ENCODE data around the gene VAMP8.
"Not testable (repeated sequence)": the region's sequence is repeated elsewhere in the genome, so short reads cannot be mapped to it uniquely, and the experiment has no call there.

Gene VAMP8

DNA sequence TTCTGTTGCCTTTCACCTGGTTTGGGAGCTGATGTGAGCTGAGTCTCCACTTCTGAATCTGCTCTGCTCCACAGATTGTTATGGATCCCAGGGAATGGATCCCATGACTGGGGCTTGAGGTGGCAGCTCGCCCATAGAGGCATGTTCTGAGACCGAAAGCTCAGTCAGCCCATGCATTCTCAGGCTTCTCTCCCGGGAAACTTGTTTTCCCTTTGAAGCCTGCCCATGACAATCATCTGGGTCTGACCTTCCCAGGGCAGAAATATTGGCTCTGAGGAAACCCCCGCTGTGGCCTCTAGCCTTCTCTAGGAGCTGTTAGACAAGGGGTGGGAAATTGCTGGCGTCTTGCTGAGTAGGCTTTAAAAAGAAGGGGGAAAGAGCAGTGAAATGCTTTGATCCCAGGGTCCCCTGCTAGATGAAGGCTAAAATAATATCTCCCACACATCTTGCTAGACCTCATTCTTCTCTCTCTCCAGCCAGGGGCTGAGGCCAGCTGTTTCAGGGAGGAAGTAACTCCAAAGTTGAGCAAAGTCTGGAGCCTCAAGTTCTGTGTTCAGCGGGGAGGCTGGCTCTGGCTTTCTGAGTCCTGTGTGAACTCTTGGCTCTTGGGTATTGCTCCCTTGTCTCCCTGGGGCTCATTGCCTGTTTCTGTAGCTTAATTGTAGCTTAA is 2.0 kb downstream of the VAMP8 start:
- DNase-seq (ENCODE audit: low spot score): no peak

DNA sequence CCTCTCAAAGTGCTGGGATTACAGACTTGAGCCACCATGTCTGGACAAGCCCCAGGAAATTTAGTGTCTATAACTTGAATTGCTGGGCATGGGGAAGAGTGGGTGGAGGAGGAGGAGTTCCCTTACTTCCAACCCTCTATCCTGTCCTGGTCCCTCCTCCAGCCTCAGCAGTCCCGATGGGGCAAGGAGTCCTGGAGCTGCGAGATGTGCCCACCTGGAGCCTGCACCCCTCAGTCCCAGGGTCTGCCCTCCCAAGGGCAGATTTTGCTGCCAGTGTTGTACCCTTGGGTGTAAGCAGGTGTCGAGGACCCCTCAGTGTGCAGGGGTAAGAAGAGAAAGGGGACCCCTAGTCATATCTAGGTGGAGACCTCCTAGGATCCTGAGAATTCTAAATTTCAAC is 2.8 kb downstream of the VAMP8 start:
- DNase-seq (ENCODE audit: low spot score): no peak

DNA sequence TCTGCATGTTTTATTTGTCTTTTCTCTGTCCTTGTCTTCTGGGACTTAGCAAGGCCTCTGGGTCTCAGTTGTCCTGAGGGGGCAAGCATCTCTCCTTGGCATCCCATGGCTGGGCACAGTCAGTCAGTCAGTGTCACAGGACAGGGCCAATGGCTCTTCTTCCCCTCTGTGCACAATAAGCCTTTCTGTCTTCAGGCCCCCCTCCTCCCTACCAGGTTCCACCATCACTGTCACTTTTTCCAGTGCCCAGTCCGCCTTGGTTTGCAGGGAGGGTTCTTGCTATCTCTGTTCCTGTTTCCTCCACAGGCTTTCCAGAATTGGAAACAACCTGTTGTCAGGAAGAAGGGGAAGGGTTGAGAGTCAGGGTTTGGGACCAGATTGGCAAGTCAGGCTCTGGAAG is 5.1 kb downstream of the VAMP8 start:
- DNase-seq (ENCODE audit: low spot score): no peak

DNA sequence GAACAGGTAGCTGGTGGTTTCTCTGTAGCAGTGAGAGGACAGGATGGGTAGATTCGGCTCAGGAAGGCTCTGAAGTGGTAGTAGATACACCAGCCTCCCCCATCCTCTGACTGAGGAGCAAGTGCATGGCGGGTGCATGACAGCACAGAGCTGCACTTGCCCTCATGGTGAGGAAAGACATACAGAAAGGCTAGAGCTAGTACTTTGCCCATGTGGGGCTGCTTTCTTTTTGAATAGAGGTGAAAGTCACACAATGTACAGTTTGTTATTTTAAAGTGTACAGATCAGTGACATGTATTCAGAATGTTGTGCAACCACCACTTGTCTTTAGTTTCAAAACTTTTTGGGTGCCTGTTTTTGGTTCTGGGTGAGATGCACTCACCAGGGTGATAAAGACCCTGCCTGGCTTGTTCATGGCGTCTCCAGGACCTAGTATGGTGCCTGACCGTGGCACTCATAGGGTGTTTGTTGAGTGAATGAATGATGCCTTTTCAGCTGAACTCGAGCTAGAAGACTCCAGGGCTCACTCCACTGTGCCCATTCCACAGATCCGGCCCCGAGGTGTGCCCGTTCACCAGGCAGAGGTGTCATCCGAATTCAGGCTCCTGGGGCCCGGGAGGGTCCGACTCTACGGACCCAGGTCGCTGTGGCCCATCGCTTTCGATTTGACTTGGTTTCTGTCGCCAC is 6.4 kb downstream of the VAMP8 start:
- no peak for DNase-seq (ENCODE audit: low spot score)

DNA sequence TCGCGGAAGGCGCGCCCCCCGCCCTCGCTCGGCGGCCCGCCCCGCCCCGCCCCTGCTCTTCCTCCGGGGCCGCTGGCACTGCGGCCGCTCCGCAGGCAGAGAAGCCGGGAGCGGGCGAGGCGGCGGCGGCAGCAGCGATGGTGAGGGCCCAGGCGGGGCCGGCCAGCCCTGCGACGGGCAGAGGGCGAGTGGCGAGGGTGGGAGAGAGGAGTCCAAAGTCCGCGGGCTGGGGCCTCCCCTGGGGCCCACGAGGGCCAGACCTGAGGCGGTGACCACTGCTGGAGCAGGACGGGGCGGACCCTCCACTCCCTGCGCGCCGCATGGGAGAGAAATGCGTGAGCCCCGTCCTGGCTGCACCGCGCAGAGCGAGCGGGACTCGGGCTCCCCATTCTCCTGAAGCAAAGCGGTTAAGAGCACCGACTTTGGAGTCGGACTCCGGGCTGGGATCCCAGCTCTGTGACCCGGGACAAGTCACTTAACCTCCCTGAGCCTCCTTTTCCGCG is 7.0 kb downstream of the VAMP8 start, which contains the start of gene VAMP5:
TSS of gene VAMP5 (plus strand) at position 78 of the 503 bp plus-strand sequence. CDS start at position 138, 60 bp downstream.
- DNase-seq (ENCODE audit: low spot score): no peak

DNA sequence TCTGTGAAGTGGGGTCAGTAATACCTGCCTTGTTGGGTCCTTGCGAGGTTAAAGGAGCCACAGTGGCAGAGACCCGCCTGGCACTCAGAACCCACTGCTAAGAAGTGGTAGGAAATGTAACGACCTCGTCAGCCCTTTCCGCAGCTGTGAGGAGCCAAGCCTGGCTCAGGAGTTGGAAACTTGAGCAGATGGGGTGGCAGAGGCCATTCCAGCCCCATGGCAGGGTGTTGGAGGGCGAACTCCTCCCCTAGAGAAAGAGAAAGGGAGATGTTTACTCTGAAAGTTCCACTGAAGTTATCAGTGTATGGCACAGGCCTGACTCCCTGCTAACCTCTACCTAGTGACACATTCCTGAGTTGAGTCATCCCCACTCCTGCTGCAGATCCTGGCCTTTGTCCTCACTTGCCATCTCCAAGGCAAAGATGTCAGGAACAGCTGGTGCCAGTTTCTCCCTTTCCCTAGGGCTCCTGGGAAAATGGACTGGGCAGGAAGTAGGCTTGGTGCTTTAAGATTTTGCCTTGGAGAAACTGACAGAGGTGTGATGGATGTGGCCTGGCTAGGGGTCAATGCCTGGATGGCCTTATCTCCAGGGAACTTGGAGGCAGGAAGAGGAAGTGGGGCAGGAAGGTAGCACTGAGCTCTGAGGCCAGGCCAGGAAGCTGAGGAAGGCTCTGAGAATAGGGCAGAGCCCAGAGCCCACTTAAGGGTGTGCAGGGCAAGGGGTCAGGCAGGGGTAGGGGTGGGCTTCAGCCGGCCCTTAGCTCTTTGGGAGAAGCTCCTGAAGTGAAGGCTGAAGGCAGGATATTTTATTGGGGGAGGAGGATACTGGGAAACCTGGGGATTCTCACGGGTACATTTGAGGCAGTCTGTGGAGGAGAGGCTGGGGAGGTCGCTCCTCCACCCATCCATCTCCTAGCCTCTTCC is 7.7 kb downstream of the VAMP8 start:
- DNase-seq (ENCODE audit: low spot score): no peak

DNA sequence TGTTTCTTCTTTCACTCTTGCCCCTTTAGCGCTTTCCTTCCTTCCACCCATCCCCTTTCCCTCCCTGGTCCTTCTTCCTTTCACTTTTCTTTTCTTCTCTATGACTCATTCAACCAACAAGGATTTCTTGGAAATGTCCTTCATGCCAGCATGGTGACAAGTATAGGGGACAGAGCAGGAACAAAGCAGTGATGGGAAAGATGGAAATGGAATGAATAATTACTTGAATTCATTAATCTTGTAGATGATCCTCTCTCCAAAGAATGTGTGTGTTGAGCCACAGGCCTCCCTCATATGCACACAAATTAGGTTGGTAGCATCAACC is 8.4 kb downstream of the VAMP8 start:
- no peak for DNase-seq (ENCODE audit: low spot score)

DNA sequence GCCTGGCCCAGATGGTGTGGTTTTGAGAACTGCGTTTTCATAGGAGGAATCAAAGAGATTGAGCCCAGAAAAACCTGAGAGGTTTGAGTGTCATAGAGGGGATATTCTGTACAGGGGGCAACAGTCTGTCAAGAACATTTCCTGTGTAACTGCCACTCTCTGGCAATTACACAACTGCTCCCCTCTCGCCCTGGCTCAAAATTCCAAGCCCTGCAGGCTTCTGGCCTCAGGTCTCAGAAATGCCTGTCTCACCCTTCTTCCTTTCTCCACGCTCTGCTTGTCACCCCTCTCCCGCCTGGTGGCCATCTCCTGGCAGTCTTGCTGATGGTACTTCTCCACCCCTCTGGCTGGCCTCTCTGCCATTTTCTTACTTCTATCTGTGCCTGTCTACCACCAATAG is 10.8 kb downstream of the VAMP8 start:
- no peak for DNase-seq (ENCODE audit: low spot score)

DNA sequence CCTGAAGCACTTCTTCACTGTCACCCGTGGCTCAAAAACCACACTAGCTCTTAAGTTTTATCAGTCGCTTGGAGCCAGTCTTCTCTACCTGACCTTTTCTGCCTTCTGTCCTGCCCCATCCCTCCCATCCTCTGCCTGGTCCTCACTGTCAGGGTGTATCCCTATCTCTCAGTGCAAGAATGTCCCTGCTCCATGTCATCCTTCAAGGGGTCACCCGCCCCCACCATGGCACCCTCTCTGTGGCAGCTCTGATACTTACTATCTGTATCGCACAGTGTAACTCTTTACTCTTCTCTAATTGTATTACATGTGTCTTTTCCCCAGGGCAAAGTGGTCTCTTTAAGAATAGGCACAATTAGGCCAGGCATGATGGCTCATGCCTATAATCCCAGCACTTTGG is 11.3 kb downstream of the VAMP8 start:
- no peak for DNase-seq (ENCODE audit: low spot score)

DNA sequence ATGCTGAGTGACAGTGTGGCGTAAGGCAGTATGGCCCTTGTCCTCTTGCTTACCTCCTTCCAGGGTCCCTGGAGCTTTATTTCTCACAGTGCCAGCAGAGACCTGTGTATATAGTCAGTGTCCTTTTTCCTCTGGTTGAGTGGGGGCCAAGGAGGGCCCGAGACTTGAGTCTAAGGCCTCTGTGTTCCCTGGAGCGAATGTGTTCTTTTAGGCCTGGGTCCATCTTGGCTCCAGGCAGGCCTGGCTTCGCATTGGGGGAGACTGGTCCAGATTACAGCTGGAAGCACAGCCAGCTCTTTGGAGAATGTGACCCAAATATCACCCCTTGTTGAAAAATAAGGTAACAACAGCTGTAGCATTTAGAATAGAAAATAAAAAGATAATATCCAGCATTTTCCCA is 11.8 kb downstream of the VAMP8 start:
- no peak for DNase-seq (ENCODE audit: low spot score)

DNA sequence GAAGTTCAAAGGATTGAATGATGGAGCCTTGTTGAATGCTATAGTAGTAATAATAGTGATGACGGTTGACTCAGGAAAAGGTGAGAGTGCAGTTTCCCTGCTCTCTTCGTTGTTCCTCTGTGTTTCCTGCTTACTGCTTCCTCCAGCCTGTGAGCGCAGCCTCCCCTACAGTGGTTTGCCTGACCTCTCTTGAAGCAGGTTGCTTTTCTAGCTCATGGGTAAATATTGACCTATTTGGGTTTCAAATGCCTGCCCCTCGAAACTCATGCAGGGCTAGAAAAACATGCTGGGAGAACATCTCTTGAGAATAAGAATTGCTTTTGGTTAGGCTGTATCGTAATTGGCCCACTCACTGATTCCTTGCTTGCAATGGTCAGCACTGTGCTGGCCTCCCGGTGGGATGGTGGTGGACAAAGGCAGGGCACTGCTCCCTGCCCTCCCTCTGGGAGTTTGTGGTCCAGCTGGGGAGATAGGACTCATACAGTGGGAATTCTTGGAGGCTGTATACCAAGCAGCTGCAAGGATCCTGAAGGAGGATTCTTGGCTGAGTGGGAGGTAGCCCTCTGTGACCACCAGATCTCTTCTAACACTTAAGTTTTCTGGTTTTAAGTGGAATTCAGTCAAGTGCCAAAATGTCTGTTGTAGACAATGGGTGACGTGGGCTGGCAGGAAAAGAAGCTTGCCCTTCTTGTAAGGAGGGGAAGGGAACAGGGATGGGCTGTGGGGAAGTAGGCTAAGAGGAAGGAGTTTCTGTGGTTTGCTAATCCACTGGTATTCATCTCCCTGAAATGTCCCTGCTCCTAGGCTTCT is 12.8 kb downstream of the VAMP8 start:
- no peak for DNase-seq (ENCODE audit: low spot score)

DNA sequence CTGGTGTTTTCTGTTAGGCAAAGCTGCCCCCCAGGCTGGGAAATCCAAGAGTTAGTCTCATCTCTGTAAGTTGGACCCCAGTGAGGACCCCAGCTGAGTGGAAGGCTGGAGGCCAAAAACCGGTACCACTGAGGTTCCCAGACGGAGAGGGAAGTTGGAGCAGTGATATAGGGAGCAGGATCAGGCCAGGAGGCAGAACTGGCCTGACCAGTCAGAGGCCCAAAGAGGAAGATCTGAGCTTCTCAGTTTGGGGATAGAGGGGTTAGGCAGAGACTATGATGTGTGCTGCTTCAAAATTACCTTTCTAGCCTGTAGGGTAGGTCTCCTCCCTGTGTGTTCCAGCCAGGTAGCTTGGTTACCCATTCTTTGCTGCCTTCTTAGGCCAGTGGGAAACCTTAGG is 13.6 kb downstream of the VAMP8 start:
- no peak for DNase-seq (ENCODE audit: low spot score)

DNA sequence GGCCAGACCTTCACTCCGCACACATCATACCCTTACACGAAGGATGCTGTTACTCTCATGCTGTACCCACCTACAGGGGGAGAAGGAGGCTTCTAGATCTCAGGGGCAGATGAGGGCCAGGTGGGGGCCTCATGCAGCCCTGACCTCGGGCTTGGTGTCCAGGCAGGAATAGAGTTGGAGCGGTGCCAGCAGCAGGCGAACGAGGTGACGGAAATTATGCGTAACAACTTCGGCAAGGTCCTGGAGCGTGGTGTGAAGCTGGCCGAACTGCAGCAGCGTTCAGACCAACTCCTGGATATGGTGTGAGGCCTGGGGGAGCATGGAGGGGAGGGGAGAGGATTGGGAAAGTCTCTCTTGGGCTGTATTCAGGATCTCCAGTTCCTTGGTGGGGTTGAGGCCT is 14.2 kb downstream of the VAMP8 start:
- DNase-seq (ENCODE audit: low spot score): no peak

DNA sequence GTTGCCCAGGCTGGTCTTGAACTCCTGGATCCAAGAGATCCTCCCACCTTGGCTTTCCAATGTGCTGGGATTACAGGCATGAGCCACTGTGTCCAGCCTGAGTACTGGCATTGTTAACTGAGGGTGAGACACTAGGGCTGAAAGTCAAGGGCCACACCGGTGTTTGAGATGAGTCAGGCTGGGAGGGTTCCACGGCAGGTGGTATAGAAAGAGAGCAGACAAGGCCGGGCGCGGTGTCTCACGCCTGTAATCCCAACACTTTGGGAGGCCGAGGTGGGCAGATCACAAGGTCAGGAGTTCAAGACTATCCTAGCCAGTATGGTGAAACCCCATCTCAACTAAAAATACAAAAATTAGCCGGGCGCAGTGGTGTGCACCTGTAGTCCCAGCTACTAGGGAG is 14.9 kb downstream of the VAMP8 start:
- DNase-seq (ENCODE audit: low spot score): not testable (repeated sequence)

DNA sequence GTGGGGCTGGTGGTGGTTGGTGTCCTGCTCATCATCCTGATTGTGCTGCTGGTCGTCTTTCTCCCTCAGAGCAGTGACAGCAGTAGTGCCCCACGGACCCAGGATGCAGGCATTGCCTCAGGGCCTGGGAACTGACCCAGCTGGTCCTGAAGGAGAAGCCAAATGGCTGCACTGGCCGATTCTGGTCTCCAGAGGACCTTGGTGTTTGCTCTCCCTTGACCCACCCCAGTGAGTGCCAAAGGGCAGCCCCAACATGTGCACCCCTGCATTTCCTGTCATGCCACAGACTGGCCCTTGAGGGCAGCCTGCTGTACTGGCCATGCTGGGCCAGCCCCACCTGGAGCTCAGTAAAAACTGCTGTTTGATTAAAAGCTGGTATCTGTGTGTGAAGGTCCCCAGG is 15.6 kb downstream of the VAMP8 start:
- no peak for DNase-seq (ENCODE audit: low spot score)

DNA sequence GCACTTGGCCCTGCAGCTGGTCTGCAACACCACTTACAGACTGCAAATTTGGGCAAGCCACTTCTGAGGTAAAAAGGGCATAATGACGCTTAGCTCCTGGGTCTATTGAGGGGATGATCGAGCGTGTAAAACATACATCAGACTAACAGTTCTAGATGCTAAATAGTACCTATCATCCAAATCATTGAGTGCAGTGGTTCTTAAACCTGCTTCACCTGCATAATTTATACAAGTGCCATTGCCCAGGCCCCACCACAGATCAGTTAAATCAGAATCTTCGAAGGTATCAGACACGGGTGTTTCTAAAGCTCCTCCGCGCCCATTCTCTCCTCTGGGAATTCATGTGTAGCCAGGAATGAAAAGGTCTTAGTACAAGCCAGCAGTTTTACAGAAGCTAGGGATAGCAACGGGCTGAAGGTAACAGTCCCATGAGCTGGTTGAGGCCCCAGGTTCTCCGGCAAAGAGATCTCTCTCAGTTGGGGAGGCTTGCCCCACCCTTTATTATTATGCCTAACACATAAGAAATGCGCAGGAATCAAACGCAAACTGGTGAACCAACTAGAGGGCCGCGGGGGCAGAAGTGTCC is 17.4 kb downstream of the VAMP8 start:
- no peak for DNase-seq (ENCODE audit: low spot score)

DNA sequence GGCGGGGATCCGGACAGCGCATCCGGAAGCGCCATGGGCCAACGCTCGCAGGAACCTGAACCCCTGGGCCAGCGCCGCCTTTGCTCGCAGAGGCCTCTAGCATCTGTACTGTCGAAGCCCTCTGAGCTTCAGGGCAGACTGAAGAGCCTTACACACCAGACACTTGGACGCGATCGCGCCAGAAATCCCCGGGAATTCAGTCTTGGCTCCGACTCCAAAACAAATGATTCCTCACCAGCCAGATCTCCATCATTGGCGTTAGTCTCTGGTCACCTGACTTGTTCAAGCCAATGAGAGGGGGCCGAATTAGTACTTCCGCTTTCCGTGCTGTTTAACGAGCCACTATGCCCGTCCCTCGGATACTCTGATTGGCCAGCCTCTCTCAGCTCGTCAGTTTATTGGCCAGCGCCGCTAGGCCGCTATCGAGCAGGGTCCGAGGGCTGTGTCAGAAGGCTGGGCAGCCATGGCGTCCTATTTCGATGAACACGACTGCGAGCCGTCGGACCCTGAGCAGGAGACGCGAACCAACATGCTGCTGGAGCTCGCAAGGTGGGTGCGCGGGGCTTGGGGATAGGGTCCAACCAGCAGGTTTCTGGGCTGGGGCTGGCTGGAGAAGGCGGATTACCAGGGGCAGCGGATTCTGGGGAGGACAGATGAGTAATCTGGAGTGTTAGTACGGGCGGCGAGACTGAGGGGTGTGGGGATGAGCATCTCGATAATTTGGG is 18.1 kb downstream of the VAMP8 start, which contains the start of gene RNF181:
TSS of gene RNF181 (plus strand) at position 445 of the 725 bp plus-strand sequence. CDS start at position 464, 19 bp downstream.
- peak; percentile 95 for DNase-seq (ENCODE audit: low spot score)

DNA sequence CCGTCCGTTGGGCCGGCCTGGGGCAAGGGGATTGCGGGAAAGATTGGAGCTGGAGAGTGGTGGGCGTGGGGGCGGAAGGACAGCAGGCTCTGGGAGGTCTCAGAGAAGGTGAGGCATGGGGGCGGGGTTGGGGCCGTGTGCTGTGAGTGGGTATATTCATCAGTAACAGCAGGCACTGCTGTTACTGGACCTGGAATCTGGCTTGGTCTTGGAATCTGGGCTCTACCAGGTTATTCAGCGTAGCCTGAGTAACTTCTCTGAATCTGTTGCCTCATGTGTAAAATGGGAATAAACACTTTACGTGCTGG is 18.6 kb downstream of the VAMP8 start:
- no peak for DNase-seq (ENCODE audit: low spot score)

DNA sequence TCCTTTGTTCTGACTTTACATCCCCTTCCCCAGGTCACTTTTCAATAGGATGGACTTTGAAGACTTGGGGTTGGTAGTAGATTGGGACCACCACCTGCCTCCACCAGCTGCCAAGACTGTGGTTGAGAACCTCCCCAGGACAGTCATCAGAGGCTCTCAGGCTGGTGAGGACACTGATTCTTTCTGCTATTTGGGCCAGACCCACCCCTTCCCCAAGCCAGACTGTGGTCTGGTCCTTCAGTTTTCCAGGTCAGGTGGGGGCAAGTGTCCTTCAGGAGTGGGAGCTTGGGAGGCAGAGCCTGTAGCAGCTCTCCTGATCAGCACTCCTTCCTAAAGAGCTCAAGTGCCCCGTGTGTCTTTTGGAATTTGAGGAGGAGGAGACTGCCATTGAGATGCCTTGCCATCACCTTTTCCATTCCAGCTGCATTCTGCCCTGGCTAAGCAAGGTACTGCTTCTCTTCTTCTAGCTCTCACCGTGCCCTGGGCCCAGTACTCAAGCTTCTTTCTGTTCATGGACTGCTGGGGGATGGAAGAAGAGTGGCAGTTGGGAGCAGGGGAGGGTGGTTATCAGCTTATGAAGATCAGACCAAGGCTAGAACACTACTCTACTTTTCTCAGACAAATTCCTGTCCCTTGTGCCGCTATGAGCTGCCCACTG is 19.2 kb downstream of the VAMP8 start:
- DNase-seq (ENCODE audit: low spot score): no peak

DNA sequence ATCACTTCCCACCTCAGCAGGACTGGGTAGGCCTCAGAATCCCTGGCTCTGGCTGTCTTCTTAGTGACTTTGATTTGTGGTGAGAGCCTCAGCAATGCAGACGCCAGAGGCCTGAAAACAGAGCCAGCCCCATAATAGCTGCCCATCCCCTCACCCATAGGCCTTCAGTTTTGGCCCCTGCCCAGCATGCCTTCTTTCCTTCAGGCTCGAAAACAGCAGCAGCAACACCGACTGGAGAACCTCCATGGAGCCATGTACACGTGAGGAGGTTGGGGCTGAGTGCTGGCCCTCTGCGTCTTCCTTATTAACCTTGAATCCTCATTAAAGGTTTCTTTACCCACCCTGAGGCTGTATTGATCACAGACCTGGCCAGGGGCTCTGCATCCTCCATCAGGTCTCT is 19.9 kb downstream of the VAMP8 start:
- DNase-seq (ENCODE audit: low spot score): no peak

Data from CD4-positive, alpha-beta T cell treated with Interleukin-15 for 4 hours (primary cell).